HG02798 (cell line): ENCODE results near the gene CCDC198.

ENCODE experiments used
- ATAC-seq: cut with Tn5 transposase; IDR thresholded peaks from one replicate; pipeline ENCODE4 v1.9.1; 2021; ENCODE audit warnings: mild to moderate bottlenecking; ENCODE audit not compliant: unreplicated experiment, poor library complexity

CCDC198 gene

GRCh38 chr14:57493467-57494181 is at the start of gene CCDC198:
CCDC198 (minus strand) TSS chr14:57493857; CDS start chr14:57493715, 142 bp downstream.
- peak; percentile 72 for ATAC-seq

- ATAC-seq, result peak; percentile 59
These were observed 39.6 kb upstream of the CCDC198 start for GRCh38 chr14:57533214-57533613.

DNA sequence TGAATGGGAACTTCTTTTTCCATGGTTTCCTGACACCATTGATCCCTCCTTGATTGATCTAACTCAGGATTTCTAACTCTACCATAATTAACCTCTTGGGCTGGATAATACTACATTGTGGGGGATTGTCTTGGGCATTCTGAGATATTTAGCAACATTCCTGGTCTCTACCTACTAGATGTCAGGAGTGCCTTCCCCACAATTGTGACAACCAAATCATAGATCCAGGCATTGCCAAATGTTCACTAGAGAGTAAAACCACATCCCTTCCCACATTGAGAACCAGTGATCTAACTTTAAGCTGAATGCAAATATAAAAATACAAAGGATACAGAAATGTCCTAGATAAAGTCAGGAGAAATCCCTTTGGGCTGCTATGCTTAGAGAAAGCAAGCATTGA is 36.9 kb upstream of the CCDC198 start:
- ATAC-seq, result no peak

DNA sequence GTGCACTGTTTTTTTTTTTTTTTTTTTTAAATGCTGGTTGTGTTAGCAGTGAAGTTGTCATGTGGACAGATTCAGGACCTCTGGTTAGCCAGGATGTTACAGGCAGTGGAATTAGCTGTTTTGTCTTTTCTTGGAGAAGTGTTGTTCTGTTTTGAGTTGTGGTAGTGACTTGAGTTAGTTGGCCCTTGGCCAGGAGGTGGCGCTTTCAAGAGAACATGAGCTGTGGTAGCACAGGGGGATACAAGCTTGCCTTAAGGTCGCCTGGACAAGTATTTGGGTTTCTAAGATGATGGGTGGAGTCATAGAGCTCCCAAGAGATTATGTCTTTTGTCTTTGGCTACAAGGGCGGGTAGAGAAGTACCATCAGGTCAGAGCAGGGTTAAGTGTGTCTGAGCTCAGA is 33.3 kb upstream of the CCDC198 start:
- ATAC-seq, result no peak

GRCh38 chr14:57519043-57519442 is 25.4 kb upstream of the CCDC198 start:
- ATAC-seq, result no peak

- no peak for ATAC-seq
These were observed 18.6 kb upstream of the CCDC198 start for GRCh38 chr14:57512220-57512619.

DNA sequence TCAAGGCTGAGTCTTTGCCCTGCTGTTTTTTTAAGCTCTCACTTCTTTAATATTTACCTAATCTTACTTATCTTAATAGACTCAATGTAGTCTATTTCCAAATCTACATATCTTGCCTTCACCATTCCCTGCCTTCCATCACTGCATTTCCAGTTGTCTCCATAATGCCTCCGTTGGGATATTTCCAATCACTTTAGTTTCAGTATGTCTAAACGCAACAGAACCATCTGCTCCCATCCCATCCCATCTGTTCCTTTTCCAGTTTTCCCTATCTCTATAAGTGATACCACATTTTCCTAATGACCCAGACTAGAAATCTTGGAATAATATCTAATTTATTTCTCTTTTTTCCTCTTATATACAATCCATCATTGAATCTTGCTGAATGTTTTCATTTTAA is 15.1 kb upstream of the CCDC198 start:
- no peak for ATAC-seq

DNA sequence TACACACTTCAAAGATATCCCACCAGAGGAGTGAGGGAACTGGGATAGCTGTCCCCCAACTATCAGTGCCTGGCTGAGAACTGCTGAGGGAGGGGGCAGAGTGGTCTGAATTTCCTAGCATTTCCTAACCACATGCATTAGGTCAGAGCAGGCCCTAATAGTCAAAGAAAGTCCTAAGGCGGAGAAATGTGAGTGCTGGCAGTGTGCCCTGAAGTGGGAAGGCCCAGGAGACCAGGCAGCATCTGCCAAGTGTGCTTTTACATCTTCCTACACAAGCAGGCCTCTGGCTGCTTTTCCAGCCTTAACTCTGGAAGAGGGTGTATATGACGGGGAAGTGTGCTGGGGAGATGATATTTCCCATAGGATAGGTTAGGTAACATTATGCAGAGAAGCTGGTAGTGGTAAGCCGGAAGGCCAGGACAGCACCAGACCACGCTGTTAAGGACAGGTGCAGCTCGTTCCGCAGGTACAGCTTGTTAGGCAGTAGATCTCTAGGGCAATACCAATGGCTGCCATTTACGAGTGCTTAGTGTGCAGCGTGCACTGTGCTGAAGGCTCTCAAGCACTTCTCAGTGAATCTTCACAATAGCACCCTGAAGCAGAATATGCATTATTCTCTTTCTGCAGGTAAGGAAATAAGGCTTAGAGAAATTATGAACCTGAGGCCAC is 9.1 kb upstream of the CCDC198 start:
- no peak for ATAC-seq

DNA sequence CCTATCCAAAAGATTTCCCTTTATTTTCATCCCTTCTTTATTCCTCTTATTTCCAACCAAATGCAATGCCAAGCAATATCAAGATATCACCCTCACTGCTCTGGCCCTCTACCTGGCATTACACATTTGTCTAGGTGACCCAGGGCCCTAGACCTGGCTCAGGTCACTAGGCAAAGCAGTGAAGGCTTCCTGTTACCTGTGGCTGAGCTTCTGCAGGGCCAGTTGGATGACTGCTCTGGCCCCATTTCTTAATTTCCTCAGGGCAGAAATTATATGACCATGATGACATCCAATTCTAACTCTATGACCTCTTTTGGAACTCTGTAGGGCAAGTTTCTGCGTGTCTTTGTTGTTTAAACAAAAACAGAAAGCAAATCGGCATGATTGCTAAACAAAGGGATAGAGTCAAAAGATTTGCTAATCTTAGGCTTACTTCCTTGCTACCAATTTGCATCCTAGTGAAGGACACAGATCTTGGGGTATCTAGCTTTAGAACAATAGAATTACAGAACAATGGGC is 7.4 kb upstream of the CCDC198 start:
- ATAC-seq, result no peak

DNA sequence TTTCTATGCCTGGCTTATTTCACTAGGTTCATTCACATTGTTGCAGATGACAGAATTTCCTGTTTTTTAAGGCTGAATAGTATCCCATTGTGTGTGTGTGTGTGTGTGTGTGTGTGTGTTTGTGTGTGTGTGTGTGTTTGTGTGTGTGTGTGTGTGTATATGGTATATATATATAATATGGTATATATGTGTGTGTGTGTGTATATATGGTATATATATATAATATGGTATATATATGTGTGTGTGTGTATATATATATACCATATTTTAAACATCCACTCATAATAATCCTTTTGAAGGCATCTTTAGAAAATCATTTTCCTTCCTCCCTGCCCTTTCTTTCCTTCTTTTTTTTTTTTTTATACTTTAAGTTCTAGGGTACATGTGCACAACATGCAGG is 5.0 kb upstream of the CCDC198 start:
- no peak for ATAC-seq

DNA sequence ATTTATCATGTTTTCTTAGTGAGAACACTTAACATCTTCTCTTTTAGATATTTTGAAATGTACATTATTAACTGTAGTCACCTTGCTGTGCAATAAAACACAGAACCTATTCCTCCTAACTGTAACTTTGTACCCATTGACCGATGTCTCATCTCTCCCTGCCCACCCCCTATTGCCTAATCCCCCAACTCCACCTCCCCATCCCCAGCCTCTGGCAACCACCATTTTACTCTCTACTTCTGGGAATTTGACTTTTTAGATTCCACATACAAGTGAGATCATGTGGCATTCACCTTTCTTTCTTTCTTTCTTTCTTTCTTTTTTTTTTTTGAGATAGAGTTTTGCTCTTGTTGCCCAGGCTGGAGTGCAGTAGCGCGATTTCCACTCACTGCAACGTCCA is 4.4 kb upstream of the CCDC198 start:
- no peak for ATAC-seq

DNA sequence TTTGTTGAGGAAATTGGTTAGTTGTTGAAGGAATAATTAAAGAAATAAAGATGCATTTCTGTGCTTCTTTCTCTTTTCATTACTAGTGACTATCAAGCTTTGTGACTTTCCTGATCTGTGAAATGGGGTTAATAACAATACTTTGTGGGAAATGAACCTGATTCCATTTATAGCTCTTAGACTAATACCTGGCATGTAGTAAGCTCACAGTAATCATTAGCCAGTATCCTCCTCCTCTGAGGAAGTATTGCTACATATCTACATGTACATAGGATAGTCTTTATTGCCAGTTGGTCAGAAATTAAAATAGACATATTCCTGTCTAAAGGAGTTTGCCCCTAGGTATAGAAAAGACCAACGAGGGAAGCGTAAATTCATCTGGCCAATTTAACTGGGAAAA is 1.8 kb upstream of the CCDC198 start:
- ATAC-seq, result peak; percentile 31

DNA sequence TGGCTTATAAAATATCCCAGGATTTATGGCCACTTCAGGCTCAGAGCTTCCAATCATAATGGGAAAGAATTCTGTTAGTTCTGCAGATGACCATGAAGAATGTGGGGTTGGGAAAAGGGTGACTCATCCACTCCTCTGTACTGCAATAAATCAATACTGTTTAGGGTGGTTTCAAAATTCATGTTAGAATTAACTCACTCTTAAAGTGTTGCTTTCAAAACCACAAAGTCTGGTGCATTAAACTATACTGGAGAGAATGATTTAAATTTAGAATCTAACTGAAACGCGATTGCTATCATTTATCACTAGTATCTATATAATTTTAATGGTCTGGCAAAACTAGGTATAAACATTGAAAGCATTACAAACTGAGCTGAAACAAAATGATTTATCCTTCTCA is 798 bp downstream of the CCDC198 start:
- ATAC-seq, result no peak

GRCh38 chr14:57491640-57492039 is 2.0 kb downstream of the CCDC198 start:
- ATAC-seq, result no peak

- no peak for ATAC-seq
These were observed 5.9 kb downstream of the CCDC198 start for GRCh38 chr14:57487771-57488170.

GRCh38 chr14:57486767-57487379 is 6.8 kb downstream of the CCDC198 start:
- ATAC-seq, result no peak

DNA sequence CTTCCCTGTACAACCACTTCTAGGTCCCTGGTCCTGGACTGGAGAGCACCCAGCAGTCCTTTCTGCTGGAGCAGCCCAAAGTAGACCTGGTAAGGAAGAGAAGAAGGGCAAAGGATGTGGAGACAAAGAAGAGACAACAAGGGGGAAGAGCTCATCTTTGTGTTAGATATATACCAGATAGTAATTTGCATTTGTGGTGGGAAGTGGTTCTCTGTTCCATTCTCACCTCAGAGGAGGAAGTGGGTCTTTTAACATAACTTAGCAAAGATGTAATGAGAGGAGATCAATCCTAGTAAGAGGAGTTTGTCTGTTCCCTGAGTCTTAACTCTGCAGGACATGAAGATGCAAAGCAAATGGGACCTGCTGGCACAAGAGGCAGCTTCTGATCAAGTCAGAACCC is 8.0 kb downstream of the CCDC198 start:
- ATAC-seq, result peak; percentile 96

GRCh38 chr14:57482120-57482519 is 11.5 kb downstream of the CCDC198 start:
- no peak for ATAC-seq

- ATAC-seq, result no peak
These were observed 13.6 kb downstream of the CCDC198 start for GRCh38 chr14:57480051-57480450.

DNA sequence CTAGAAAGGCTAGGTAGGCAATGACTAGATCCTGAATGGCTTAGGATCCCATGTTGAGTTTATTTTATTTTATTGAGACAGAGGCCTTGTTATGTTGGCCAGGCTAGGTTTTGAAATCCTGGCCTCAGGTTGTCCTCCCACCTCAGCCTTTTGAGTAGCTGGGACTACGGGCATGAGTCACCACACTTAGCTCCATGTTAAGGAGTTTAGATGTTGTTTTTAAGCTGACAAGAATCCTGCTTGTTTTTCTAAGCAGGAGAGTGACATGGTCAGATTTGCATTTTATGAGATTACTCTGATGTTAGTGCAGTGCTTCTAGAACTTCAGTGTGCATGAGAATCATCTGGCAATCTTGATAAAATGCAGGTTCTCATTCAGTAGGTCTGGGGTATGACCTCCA is 14.5 kb downstream of the CCDC198 start:
- ATAC-seq, result no peak

DNA sequence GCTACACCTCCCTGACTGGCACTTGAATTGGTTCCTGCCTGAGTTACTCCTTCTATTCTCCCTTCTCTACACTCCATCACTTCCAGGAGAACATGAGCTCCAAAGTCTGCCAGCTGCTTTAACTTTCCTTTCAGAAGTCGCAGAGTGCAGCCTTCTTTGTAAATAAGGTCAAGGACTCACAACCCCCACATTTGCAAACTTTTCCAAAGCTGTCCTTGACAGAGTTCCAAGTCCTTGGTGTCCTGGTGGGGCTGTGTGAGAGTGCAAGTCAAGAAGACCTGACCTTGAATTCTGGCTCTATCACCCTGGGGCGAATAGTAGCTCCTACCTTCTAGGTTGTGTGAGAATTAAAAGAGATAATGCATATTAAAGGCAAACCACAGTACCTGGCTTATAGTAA is 15.6 kb downstream of the CCDC198 start:
- no peak for ATAC-seq
